Fibroblast of lung (primary cell): ENCODE results near the gene ABCB1. TPM values are rescaled to one million over a fixed set of nuclear protein-coding genes. Genes with fewer than 3 reads are reported as not detected.
A peak's percentile ranks its signal among the peaks of the same experiment; 100 is the strongest.

Source experiments
- DNase-seq, 2 donors: peaks; one replicate each; pipeline versions ENCODE4 v3.0.0 to v3.0.0-alpha.2; 2010; ENCODE audit warnings: low read depth in 2 of 2
- H2AFZ ChIP-seq: 2 replicates; pipeline ENCODE4 v1.5.1; 2012; ENCODE audit warnings: low read length, control low read depth, inconsistent platforms
- H3K27ac ChIP-seq: 2 replicates; pipeline ENCODE4 v1.5.1; 2011; ENCODE audit warnings: low read length, control low read depth; ENCODE audit not compliant: insufficient read depth
- H3K27me3 ChIP-seq: 2 replicates; pipeline ENCODE4 v1.5.1; 2011; ENCODE audit warnings: mild to moderate bottlenecking, low read length; ENCODE audit not compliant: control insufficient read depth, insufficient read depth
- H3K36me3 ChIP-seq: 2 replicates; pipeline ENCODE4 v1.5.1; 2011; ENCODE audit warnings: low read length; ENCODE audit not compliant: control insufficient read depth, insufficient read depth
- H3K4me1 ChIP-seq: 2 replicates; pipeline ENCODE4 v1.5.1; 2011; ENCODE audit warnings: low read length; ENCODE audit not compliant: control insufficient read depth, insufficient read depth; ENCODE audit errors: extremely low read depth
- H3K4me2 ChIP-seq: 2 replicates; pipeline ENCODE4 v1.5.1; 2011; ENCODE audit warnings: low read length, control low read depth; ENCODE audit not compliant: insufficient read depth; ENCODE audit errors: extremely low read depth
- H3K4me3 ChIP-seq, 4 experiments: fragments of 200-600 bp in 1 of 4; sonication (generic) in 1 of 4; replicated peaks in 1 of 4; 2 replicates each; pipeline ENCODE4 v1.5.1; 2011 to 2016; ENCODE audit warnings: low read length in 4 of 4, low read depth in 3 of 4, mild to moderate bottlenecking in 3 of 4, control low read depth in 2 of 4, inconsistent platforms in 1 of 4, mixed read lengths in 1 of 4; ENCODE audit not compliant: insufficient read depth in 1 of 4; ENCODE audit errors: control extremely low read depth in 1 of 4
- H3K79me2 ChIP-seq: 2 replicates; pipeline ENCODE4 v1.5.1; 2012; ENCODE audit warnings: mild to moderate bottlenecking, low read length, inconsistent platforms; ENCODE audit not compliant: control insufficient read depth, insufficient read depth
- H3K9ac ChIP-seq: 2 replicates; pipeline ENCODE4 v1.5.1; 2011; ENCODE audit warnings: mild to moderate bottlenecking, low read length, control low read depth; ENCODE audit not compliant: insufficient read depth
- H3K9me3 ChIP-seq: 2 replicates; pipeline ENCODE4 v1.5.1; 2012; ENCODE audit warnings: low read depth, low read length; ENCODE audit not compliant: control insufficient read depth, insufficient read depth
- H4K20me1 ChIP-seq: 2 replicates; pipeline ENCODE4 v1.5.1; 2011; ENCODE audit warnings: low read length; ENCODE audit not compliant: control insufficient read depth, insufficient read depth; ENCODE audit errors: extremely low read depth
- EZH2 ChIP-seq: IDR thresholded peaks from 2 replicates; pipeline ENCODE4 v1.5.1; 2012; ENCODE audit warnings: low read length, control low read depth, mild to moderate bottlenecking; ENCODE audit errors: missing control alignments
- polyA minus RNA-seq: library from RNA; depleted of rRNA, polyadenylated mRNA; stranded (reverse); fragments of >200 nt; gene quantifications from 2 replicates; pipeline ENCODE4 v1.2.3, GENCODE V29; 2011; ENCODE audit warnings: low replicate concordance
- polyA plus RNA-seq, 2 donors: library from polyadenylated mRNA; depleted of rRNA in 1 of 2; stranded (reverse) in 1 of 2; unstranded in 1 of 2; fragments of >200 nt; gene quantifications; 2 replicates each; pipeline ENCODE4 v1.2.1, GENCODE V29; 2011 to 2012; ENCODE audit warnings: missing spikeins in 1 of 2
- total RNA-seq: library from RNA; depleted of rRNA; stranded (reverse); fragments of >200 nt; gene quantifications from 2 replicates; pipeline ENCODE4 v1.2.1, GENCODE V29; 2014
- TF ChIP-seq, protein P1 (sequence below), 2 donors: IDR thresholded peaks in 1 of 2; conservative IDR thresholded peaks in 1 of 2; 1 replicate in 1 of 2; 2 replicates in 1 of 2; pipeline ENCODE4 v1.5.1; 2011 to 2012; ENCODE audit warnings: low read length in 2 of 2, control low read depth in 1 of 2, inconsistent platforms in 1 of 2, low read depth in 1 of 2, mild to moderate bottlenecking in 1 of 2

Gene ABCB1
- total RNA-seq = 0.77 and 4.8 TPM in 2 replicates
- 0.72 and 1.1 TPM in 2 replicates for polyA plus RNA-seq
- polyA plus RNA-seq (2012) = 0.56 and 0.71 TPM in 2 replicates
- polyA minus RNA-seq = 3.2 TPM in 1 of 2 replicates, not detected in the other

- Histone ChIP-seq H3K9ac (no peak within 1 kb of the TSS), H3K4me2 (peak within 1 kb of the TSS; percentile 78), H3K36me3 (no peaks in the 10 kb centered on the region), H4K20me1 (no peaks in the 10 kb centered on the region), H3K79me2 (no peaks in the 10 kb centered on the region), H3K4me3 (peak within 1 kb of the TSS; percentile 39 to 63 (median 56)), H3K27ac (no peak within 1 kb of the TSS), H3K4me1 (no peaks in the 10 kb centered on the region), H3K27me3 (peaks cover 3% of the 10 kb centered on the region), H2AFZ (peak within 1 kb of the TSS; percentile 57), H3K9me3 (no peaks in the 10 kb centered on the region)
- TF ChIP-seq, protein P1, sequence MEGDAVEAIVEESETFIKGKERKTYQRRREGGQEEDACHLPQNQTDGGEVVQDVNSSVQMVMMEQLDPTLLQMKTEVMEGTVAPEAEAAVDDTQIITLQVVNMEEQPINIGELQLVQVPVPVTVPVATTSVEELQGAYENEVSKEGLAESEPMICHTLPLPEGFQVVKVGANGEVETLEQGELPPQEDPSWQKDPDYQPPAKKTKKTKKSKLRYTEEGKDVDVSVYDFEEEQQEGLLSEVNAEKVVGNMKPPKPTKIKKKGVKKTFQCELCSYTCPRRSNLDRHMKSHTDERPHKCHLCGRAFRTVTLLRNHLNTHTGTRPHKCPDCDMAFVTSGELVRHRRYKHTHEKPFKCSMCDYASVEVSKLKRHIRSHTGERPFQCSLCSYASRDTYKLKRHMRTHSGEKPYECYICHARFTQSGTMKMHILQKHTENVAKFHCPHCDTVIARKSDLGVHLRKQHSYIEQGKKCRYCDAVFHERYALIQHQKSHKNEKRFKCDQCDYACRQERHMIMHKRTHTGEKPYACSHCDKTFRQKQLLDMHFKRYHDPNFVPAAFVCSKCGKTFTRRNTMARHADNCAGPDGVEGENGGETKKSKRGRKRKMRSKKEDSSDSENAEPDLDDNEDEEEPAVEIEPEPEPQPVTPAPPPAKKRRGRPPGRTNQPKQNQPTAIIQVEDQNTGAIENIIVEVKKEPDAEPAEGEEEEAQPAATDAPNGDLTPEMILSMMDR (conservative IDR thresholded peaks at IDR 0.05 in 1 of 2, IDR thresholded peaks at IDR 0.05 in 1 of 2; ENCODE audit: low read depth in 1 of 2, low read length in 2 of 2) = no peak
- TF ChIP-seq EZH2 = peak; percentile 51
- peak; percentile 30 to 79 for DNase-seq
Observed at GRCh38 chr7:87600130-87601124, at the start of gene ABCB1. Gene ABCB1, minus strand, starts transcription at chr7:87600884. Its CDS starts 700 bp downstream, at chr7:87600184.

DNA sequence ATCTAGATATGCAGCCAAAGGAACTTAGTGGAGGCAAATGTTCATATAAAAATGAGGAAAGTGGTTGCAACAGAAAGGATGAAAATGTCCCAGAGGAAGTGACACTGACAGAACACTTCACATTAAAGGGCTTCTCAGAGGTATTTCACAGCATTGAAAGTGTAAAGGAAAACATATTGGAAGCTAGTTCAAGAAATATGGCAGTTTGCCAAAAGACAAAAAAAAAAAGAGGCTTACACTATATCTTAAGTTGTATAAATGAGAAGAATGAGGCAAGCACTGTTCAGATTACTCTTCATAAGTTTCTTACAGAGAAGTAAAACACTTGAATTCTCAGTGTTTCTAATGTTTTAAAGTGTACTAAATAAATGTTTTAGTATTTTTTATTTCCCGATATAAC lies 47.6 kb upstream of the ABCB1 start:
- Histone ChIP-seq H3K79me2 (no peaks in the 10 kb centered on the region), H4K20me1 (no peaks in the 10 kb centered on the region), H3K4me2 (no peak overlapping the region), H3K4me1 (no peaks in the 10 kb centered on the region), H3K36me3 (no peaks in the 10 kb centered on the region), H3K4me3 (no peak overlapping the region), H3K9me3 (no peaks in the 10 kb centered on the region), H3K27me3 (no peaks in the 10 kb centered on the region), H2AFZ (no peak overlapping the region), H3K9ac (no peak overlapping the region), H3K27ac (no peak overlapping the region)
- TF ChIP-seq, protein P1 (conservative IDR thresholded peaks at IDR 0.05 in 1 of 2, IDR thresholded peaks at IDR 0.05 in 1 of 2; ENCODE audit: low read depth in 1 of 2, low read length in 2 of 2) = no peak
- TF ChIP-seq EZH2 = no peak
- DNase-seq = no peak

- no peak overlapping the region for H2AFZ ChIP-seq
- no peaks in the 10 kb centered on the region for H3K36me3 ChIP-seq
- no peak overlapping the region for H3K27ac ChIP-seq
- no peaks in the 10 kb centered on the region for H4K20me1 ChIP-seq
- DNase-seq = no peak
- no peaks in the 10 kb centered on the region for H3K27me3 ChIP-seq
- no peak for TF ChIP-seq EZH2
- TF ChIP-seq, protein P1 (conservative IDR thresholded peaks at IDR 0.05 in 1 of 2, IDR thresholded peaks at IDR 0.05 in 1 of 2; ENCODE audit: low read depth in 1 of 2, low read length in 2 of 2) = no peak
- no peaks in the 10 kb centered on the region for H3K79me2 ChIP-seq
- H3K9ac ChIP-seq = no peak overlapping the region
- H3K4me2 ChIP-seq = no peak overlapping the region
- no peaks in the 10 kb centered on the region for H3K9me3 ChIP-seq
- no peaks in the 10 kb centered on the region for H3K4me1 ChIP-seq
- H3K4me3 ChIP-seq = no peak overlapping the region
Observed at GRCh38 chr7:87645446-87645845, 44.8 kb upstream of the ABCB1 start.
